HepG2 (cell line): ENCODE data around the gene NPBWR2. TPM values are rescaled to one million over a fixed set of nuclear protein-coding genes. Genes with fewer than 3 reads are reported as not detected.
"Not testable (repeated sequence)": the region's sequence is repeated elsewhere in the genome, so short reads cannot be mapped to it uniquely, and the experiment has no call there.

Source experiments
- ATAC-seq: fragments of 200-7000 bp; cut with Tn5 transposase; 3 replicates; pipeline ENCODE4 v1.9.1; 2020; ENCODE audit warnings: mild to moderate bottlenecking, moderate library complexity
- BruUV-seq: library from RNA; stranded (reverse); fragments of 400-500 nt; replicated peaks from 2 replicates; lab custom pipeline; 2021; lab: Mats Ljungman, UMichigan
- CTCF ChIA-PET: fragments of 300-600 bp; formaldehyde crosslinking; extraction: SDS; loops from one replicate; lab custom pipeline; 2021; ENCODE audit warnings: low total read pairs, inconsistent platforms, low intra/inter-chr PET ratio; lab: Yijun Ruan, JAX
- POLR2A ChIA-PET: fragments of 350-600 bp; sonication (Branson Sonifier 250); formaldehyde crosslinking; loops from one replicate; lab custom pipeline; 2020; ENCODE audit warnings: antibody characterized with exemption, inconsistent platforms; lab: Yijun Ruan, JAX
- DNase-seq: peaks from one replicate; pipeline ENCODE4 v3.0.0-alpha.2; 2015; ENCODE audit warnings: low spot score
- FAIRE-seq: peaks from 3 replicates; lab custom pipeline; 2011; peaks lifted over from hg19 to GRCh38; lab: Jason Lieb, UNC
- H2AFZ ChIP-seq: one replicate; pipeline ENCODE4 v1.6.1; 2011; ENCODE audit warnings: low read length, inconsistent platforms
- H3K27ac ChIP-seq: fragments of 300-600 bp; 3 replicates; pipeline ENCODE4 v1.8.0; 2011; ENCODE audit warnings: mixed run types, mild to moderate bottlenecking, mixed read lengths, low read length, inconsistent platforms; ENCODE audit not compliant: insufficient read depth; ENCODE audit errors: extremely low read length
- H3K27me3 ChIP-seq, 2 experiments: fragments of 200-600 bp in 1 of 2; 2 replicates in 1 of 2; 3 replicates in 1 of 2; pipeline versions ENCODE4 v1.6.0 to v1.8.0; 2011; ENCODE audit warnings: low read length in 2 of 2, mild to moderate bottlenecking in 2 of 2, moderate library complexity in 2 of 2, inconsistent platforms in 1 of 2; ENCODE audit not compliant: insufficient read depth in 2 of 2, control insufficient read depth in 1 of 2
- H3K36me3 ChIP-seq, 2 experiments: fragments of 200-600 bp in 1 of 2; replicated peaks in 1 of 2; 2 replicates in 1 of 2; 3 replicates in 1 of 2; pipeline versions ENCODE4 v1.5.1 to v1.8.0; 2011; ENCODE audit warnings: low read length in 2 of 2, inconsistent platforms in 1 of 2; ENCODE audit not compliant: insufficient read depth in 2 of 2, control insufficient read depth in 1 of 2
- H3K4me1 ChIP-seq: 2 replicates; pipeline ENCODE4 v1.5.1; 2012; ENCODE audit warnings: low read length, inconsistent platforms; ENCODE audit not compliant: insufficient read depth
- H3K4me2 ChIP-seq: 2 replicates; pipeline ENCODE4 v1.6.0; 2011; ENCODE audit warnings: low read depth, low read length, inconsistent platforms
- H3K4me3 ChIP-seq, 3 experiments: fragments of 200-600 bp in 1 of 3; sonication (generic), shearing (Covaris generic) in 1 of 3; replicated peaks in 1 of 3; 2 replicates each; pipeline ENCODE4 v1.5.1; 2011 to 2016; ENCODE audit warnings: low read length in 3 of 3, inconsistent platforms in 2 of 3, low read depth in 2 of 3, mild to moderate bottlenecking in 2 of 3, control low read depth in 1 of 3, mixed read lengths in 1 of 3; ENCODE audit not compliant: insufficient read depth in 1 of 3
- H3K79me2 ChIP-seq: one replicate; pipeline ENCODE4 v1.6.1; 2011; ENCODE audit warnings: low read length, inconsistent platforms; ENCODE audit not compliant: insufficient read depth
- H3K9ac ChIP-seq: 2 replicates; pipeline ENCODE4 v1.6.0; 2011; ENCODE audit warnings: mild to moderate bottlenecking, low read depth, low read length, inconsistent platforms; ENCODE audit not compliant: insufficient read depth
- H3K9me3 ChIP-seq: 2 replicates; pipeline ENCODE4 v1.5.1; 2012; ENCODE audit warnings: mild to moderate bottlenecking, low read length
- H4K20me1 ChIP-seq: 2 replicates; pipeline ENCODE4 v1.6.0; 2011; ENCODE audit warnings: inconsistent platforms, mild to moderate bottlenecking, low read length, moderate library complexity; ENCODE audit not compliant: insufficient read depth
- MNT ChIP-seq: fragments of 450-650 bp; IDR thresholded peaks from 2 replicates; pipeline ENCODE4 v1.6.1; 2016
- RFX1 ChIP-seq: fragments of 450-650 bp; IDR thresholded peaks from 2 replicates; pipeline ENCODE4 v1.6.1; 2017
- RFX3 ChIP-seq: IDR thresholded peaks from 2 replicates; pipeline ENCODE4 v1.6.1; 2016; ENCODE audit warnings: missing biosample characterization, missing genetic modification reagents
- SNAI1 ChIP-seq: sonication (generic); formaldehyde crosslinking; IDR thresholded peaks from 2 replicates; pipeline ENCODE4 v1.5.0; 2020; ENCODE audit warnings: mild to moderate bottlenecking, missing genetic modification reagents, borderline replicate concordance
- ZBTB34 ChIP-seq: sonication (generic); formaldehyde crosslinking; IDR thresholded peaks from 2 replicates; pipeline ENCODE4 v1.8.0; 2022; ENCODE audit warnings: mild to moderate bottlenecking, missing genetic modification reagents
- ZNF251 ChIP-seq: sonication (generic); formaldehyde crosslinking; IDR thresholded peaks from 2 replicates; pipeline ENCODE4 v1.9.0; 2021; ENCODE audit warnings: mild to moderate bottlenecking, missing genetic modification reagents
- ZNF280B ChIP-seq: sonication (generic); formaldehyde crosslinking; IDR thresholded peaks from 2 replicates; pipeline ENCODE4 v1.5.0; 2020; ENCODE audit warnings: missing genetic modification reagents, mild to moderate bottlenecking, borderline replicate concordance
- ZNF746 ChIP-seq: sonication (generic); formaldehyde crosslinking; IDR thresholded peaks from 2 replicates; pipeline ENCODE4 v1.8.0; 2022; ENCODE audit warnings: mild to moderate bottlenecking, missing genetic modification reagents
- WGBS: methylation state at CpG from one replicate; pipeline ENCODE4 v1.1.6; 2017; ENCODE audit warnings: low lambda C conversion rate; 5-methylcytosine and 5-hydroxymethylcytosine counted together
- in situ Hi-C: cut with HindIII; loops from 2 replicates; pipeline ENCODE4 v1.10.0; 2017; ENCODE audit warnings: low pct_unique_long_range_greater_than_20kb; ENCODE audit not compliant: extremely low pct_ligation_motif_present
- intact Hi-C: fragments of 100-400 bp; cut with micrococcal nuclease; formaldehyde crosslinking; loops from one replicate; pipeline ENCODE4 v1.10.0; 2022; ENCODE audit not compliant: unreplicated experiment
- polyA plus RNA-seq, 8 experiments: library from polyadenylated mRNA; depleted of rRNA in 3 of 8; stranded (reverse) in 7 of 8; unstranded in 1 of 8; fragments of >200 nt; fragmentation: Illumina TruSeq in 4 of 8; extraction: Trizol in 4 of 8; gene quantifications; 2 replicates each; pipeline versions ENCODE4 v1.2.1 to v1.2.3, GENCODE V29; 2011 to 2016; ENCODE audit warnings: low read depth in 4 of 8, missing spikeins in 1 of 8, mixed read lengths in 1 of 8; ENCODE audit not compliant: insufficient read depth in 1 of 8
- total RNA-seq, 5 experiments: library from RNA; depleted of rRNA; stranded (reverse); fragments of >200 nt; fragmentation: Illumina TruSeq; extraction: Trizol; gene quantifications; 2 replicates each; pipeline ENCODE4 v1.2.3, GENCODE V29; 2016; ENCODE audit warnings: low read depth in 1 of 5

Gene NPBWR2
- total and polyA plus RNA-seq, 2 of the 13 experiments (the other 11 are each of a cell fraction or from before 2014, with no cell fraction given): not detected

GRCh38 chr20:64091340-64091739 lies 16.0 kb downstream of the NPBWR2 start (continued):
- no peak for TF ChIP-seq ZBTB34 (CRISPR knock-in tag)

- Histone ChIP-seq H3K27me3 (peaks cover 25 to 60% of the 10 kb centered on the region in 2 experiments), H3K4me2 (no peak overlapping the region), H2AFZ (no peak overlapping the region), H3K79me2 (no peaks in the 10 kb centered on the region), H3K9me3 (no peaks in the 10 kb centered on the region), H3K9ac (no peak overlapping the region), H3K36me3 (no peaks in the 10 kb centered on the region), H3K4me1 (peaks cover 11% of the 10 kb centered on the region), H4K20me1 (no peaks in the 10 kb centered on the region), H3K27ac (no peak overlapping the region), H3K4me3 (no peak overlapping the region)
- ATAC-seq (no peak), FAIRE-seq (no peak), DNase-seq (no peak)
- TF ChIP-seq ZNF251 (CRISPR knock-in tag): 0 out of 2 replicates have a peak, but pooled peaks have one; percentile 26
- TF ChIP-seq RFX1: peak; percentile 76
- TF ChIP-seq ZNF280B: 0 out of 2 replicates have a peak, but pooled peaks have one; percentile 16
- TF ChIP-seq RFX3 (CRISPR knock-in tag): peak; percentile 35; the same call in 1 of the 2 replicates
- peak; percentile 87 for TF ChIP-seq MNT
- TF ChIP-seq SNAI1 (CRISPR knock-in tag): no peak
- no peak for TF ChIP-seq ZNF746 (CRISPR knock-in tag)
- WGBS: 10% methylated on average over 8 of the region's 10 CpGs
- POLR2A ChIA-PET: interaction anchor here (0.6 to 1.0 kb wide), 2 partner anchors 9 to 1843 kb away, joined by 3 to 4 read pairs; no protein-coding TSS in a partner anchor
- BruUV-seq: no TSS peak
- CTCF ChIA-PET: no interaction called here
- in situ Hi-C loops (no loop called here), intact Hi-C loops (no loop called here)
These were observed 17.2 kb downstream of the NPBWR2 start for GRCh38 chr20:64090165-64090564.

- in situ Hi-C loops, H3K79me2 ChIP-seq, intact Hi-C loops, H3K36me3 ChIP-seq, H3K4me3 ChIP-seq, POLR2A ChIA-PET, H3K9me3 ChIP-seq, H3K9ac ChIP-seq, ATAC-seq, DNase-seq, H3K27ac ChIP-seq, CTCF ChIA-PET, H3K4me2 ChIP-seq, BruUV-seq, H4K20me1 ChIP-seq, H2AFZ ChIP-seq: not testable (repeated sequence)
- Histone ChIP-seq H3K27me3 (peaks cover 35 to 74% of the 10 kb centered on the region in 2 experiments), H3K4me1 (peaks cover 22% of the 10 kb centered on the region)
- peak; percentile 79 for FAIRE-seq
These were observed 18.8 kb downstream of the NPBWR2 start for GRCh38 chr20:64088586-64088985.
